ENCODE results near the gene LRFN4.

Gene LRFN4

GRCh38 chr11:66835768-66836405 is 21.0 kb upstream of the LRFN4 start:
- H2AK5ac ChIP-seq (ENCODE audit: low read depth, low read length), result no peak overlapping the region
- no peak overlapping the region for H2AFZ ChIP-seq (ENCODE audit: low read length)
- H3K9ac ChIP-seq (ENCODE audit: low read depth, low read length, poor library complexity), result no peak overlapping the region
- no peak overlapping the region for H3K4me2 ChIP-seq (ENCODE audit: insufficient read depth, low read length, poor library complexity, severe bottlenecking)
- no peak overlapping the region for H3K14ac ChIP-seq (ENCODE audit: low read length)
- no peak overlapping the region for H4K91ac ChIP-seq (ENCODE audit: low read depth, low read length, poor library complexity)
- no peaks in the 10 kb centered on the region for H3K79me1 ChIP-seq (ENCODE audit: low read depth, low read length)
- no peak overlapping the region for H3K4ac ChIP-seq (ENCODE audit: low read length)
- H3K36me3 ChIP-seq (replicated peaks in 1 of 2; ENCODE audit: control insufficient read depth in 2 of 2, insufficient read depth in 2 of 2, low read length in 2 of 2), result peaks cover 11 to 40% of the 10 kb centered on the region in 2 donors
- H3K4me1 ChIP-seq (ENCODE audit: control insufficient read depth in 2 of 2, insufficient read depth in 1 of 2, low read depth in 1 of 2, low read length in 2 of 2), result no peaks in the 10 kb centered on the region
- H3K23ac ChIP-seq (ENCODE audit: low read depth, low read length, poor library complexity), result no peak overlapping the region
- no peak for DNase-seq (ENCODE audit: low spot score)
- no peaks in the 10 kb centered on the region for H3K27me3 ChIP-seq (ENCODE audit: control insufficient read depth in 3 of 3, insufficient read depth in 3 of 3, low read depth in 1 of 3, low read length in 3 of 3)
- H2BK12ac ChIP-seq (ENCODE audit: low read length), result no peak overlapping the region
- H3K9me3 ChIP-seq (replicated peaks in 1 of 2; ENCODE audit: control insufficient read depth in 2 of 2, insufficient read depth in 1 of 2, low read depth in 1 of 2, low read length in 2 of 2), result no peaks in the 10 kb centered on the region
- H2BK15ac ChIP-seq (ENCODE audit: low read length), result no peak overlapping the region
- no peak overlapping the region for H3K27ac ChIP-seq (replicated peaks; ENCODE audit: low read length)
- no peak overlapping the region for H2BK5ac ChIP-seq (ENCODE audit: low read length)
- no peak overlapping the region for H2BK120ac ChIP-seq (ENCODE audit: low read depth, low read length)
- H3K18ac ChIP-seq (ENCODE audit: low read length), result no peak overlapping the region
- no peak overlapping the region for H4K8ac ChIP-seq (ENCODE audit: low read depth, low read length)
- H3K4me3 ChIP-seq (ENCODE audit: low read length in 2 of 2), result no peak overlapping the region
- WGBS, 2 donors (ENCODE audit: extremely low coverage in 2 of 2, insufficient read length in 2 of 2, insufficient replicate concordance in 1 of 2), result no CpG with 5 or more reads among the region's 12 CpGs

DNA sequence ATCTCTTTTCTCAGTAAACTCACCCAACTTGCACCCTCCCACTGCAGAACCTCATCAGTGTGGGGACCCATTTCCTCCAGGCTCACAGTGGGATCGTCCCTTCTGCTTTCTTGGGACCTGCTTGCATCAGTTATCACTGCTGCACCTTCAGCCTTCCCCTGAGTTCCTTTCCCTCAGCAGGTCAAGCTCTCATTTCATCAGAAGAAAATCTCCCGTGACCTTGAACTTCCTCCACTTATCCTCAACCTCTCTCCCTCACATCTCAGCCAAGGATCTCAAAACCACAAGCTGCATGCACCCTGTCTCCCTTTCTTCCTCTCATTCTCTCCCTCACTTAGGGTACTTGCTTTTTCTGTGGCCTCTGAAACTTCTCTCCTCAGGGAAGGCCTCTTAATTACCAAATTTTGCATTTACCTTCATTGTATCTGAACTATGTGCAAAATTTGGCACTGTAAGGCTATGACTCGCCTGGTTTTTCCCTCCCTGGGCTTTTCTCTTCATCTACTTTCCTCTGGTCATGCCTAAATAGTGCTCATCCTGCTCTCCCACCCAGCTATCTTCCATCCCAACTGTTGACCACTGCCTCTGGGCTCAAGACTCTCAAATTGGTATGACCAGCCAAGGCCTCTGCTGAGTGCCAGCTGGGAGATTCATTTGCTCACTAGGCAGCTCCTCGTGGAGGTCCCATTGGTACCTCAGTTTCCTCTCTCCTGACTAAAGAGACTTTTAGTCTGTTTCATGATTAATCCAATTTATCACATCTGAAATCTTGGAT is 16.4 kb upstream of the LRFN4 start:
- Histone ChIP-seq H3K4me2 (ENCODE audit: insufficient read depth, low read length, poor library complexity, severe bottlenecking) (no peak overlapping the region), H2BK5ac (ENCODE audit: low read length) (no peak overlapping the region), H3K4ac (ENCODE audit: low read length) (no peak overlapping the region), H3K14ac (ENCODE audit: low read length) (no peak overlapping the region), H2AK5ac (ENCODE audit: low read depth, low read length) (no peak overlapping the region), H2BK12ac (ENCODE audit: low read length) (no peak overlapping the region), H2BK120ac (ENCODE audit: low read depth, low read length) (no peak overlapping the region), H2AFZ (ENCODE audit: low read length) (no peak overlapping the region), H3K36me3 (replicated peaks in 1 of 2; ENCODE audit: control insufficient read depth in 2 of 2, insufficient read depth in 2 of 2, low read length in 2 of 2) (peaks cover 20 to 49% of the 10 kb centered on the region in 2 donors), H2BK15ac (ENCODE audit: low read length) (no peak overlapping the region), H3K9me3 (replicated peaks in 1 of 2; ENCODE audit: control insufficient read depth in 2 of 2, insufficient read depth in 1 of 2, low read depth in 1 of 2, low read length in 2 of 2) (no peaks in the 10 kb centered on the region), H4K91ac (ENCODE audit: low read depth, low read length, poor library complexity) (no peak overlapping the region), H3K27me3 (ENCODE audit: control insufficient read depth in 3 of 3, insufficient read depth in 3 of 3, low read depth in 1 of 3, low read length in 3 of 3) (no peaks in the 10 kb centered on the region), H3K9ac (ENCODE audit: low read depth, low read length, poor library complexity) (no peak overlapping the region), H3K4me1 (ENCODE audit: control insufficient read depth in 2 of 2, insufficient read depth in 1 of 2, low read depth in 1 of 2, low read length in 2 of 2) (peaks cover 7 to 9% of the 10 kb centered on the region in 2 donors), H4K8ac (ENCODE audit: low read depth, low read length) (no peak overlapping the region), H3K4me3 (ENCODE audit: low read length in 2 of 2) (no peak overlapping the region), H3K23ac (ENCODE audit: low read depth, low read length, poor library complexity) (no peak overlapping the region), H3K27ac (replicated peaks; ENCODE audit: low read length) (no peak overlapping the region), H3K79me1 (ENCODE audit: low read depth, low read length) (peaks cover 16% of the 10 kb centered on the region), H3K18ac (ENCODE audit: low read length) (no peak overlapping the region)
- DNase-seq (ENCODE audit: low spot score), result no peak
- WGBS, 2 donors (ENCODE audit: extremely low coverage in 2 of 2, insufficient read length in 2 of 2, insufficient replicate concordance in 1 of 2), result no CpG with 5 or more reads among the region's 4 CpGs

DNA sequence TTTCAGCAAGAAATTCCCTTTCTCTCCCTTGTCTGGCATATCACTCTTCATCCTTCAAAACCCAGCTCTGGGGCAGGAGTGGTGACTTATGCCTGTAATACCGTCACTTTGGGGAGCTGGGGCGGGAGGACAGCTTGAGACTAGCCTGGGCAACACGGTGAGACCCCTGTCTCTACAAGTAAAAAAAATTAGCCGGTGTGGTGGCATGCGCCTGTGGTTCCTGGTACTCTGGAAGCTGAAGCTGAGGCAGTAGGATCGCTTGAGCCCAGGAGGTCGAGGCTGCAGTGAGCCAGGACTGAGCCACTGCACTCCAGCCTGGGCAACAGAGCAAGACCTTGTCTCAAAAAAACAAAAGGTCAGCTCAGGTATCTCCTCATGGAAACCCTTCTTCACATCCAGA is 15.0 kb upstream of the LRFN4 start:
- Histone ChIP-seq H4K8ac (ENCODE audit: low read depth, low read length) (no peak overlapping the region), H3K14ac (ENCODE audit: low read length) (no peak overlapping the region), H3K4me1 (ENCODE audit: control insufficient read depth in 2 of 2, insufficient read depth in 1 of 2, low read depth in 1 of 2, low read length in 2 of 2) (peaks cover 7 to 9% of the 10 kb centered on the region in 2 donors), H3K27me3 (ENCODE audit: control insufficient read depth in 3 of 3, insufficient read depth in 3 of 3, low read depth in 1 of 3, low read length in 3 of 3) (no peaks in the 10 kb centered on the region), H3K36me3 (replicated peaks in 1 of 2; ENCODE audit: control insufficient read depth in 2 of 2, insufficient read depth in 2 of 2, low read length in 2 of 2) (peaks cover 31 to 60% of the 10 kb centered on the region in 2 donors), H3K27ac (replicated peaks; ENCODE audit: low read length) (no peak overlapping the region), H3K23ac (ENCODE audit: low read depth, low read length, poor library complexity) (no peak overlapping the region), H3K79me1 (ENCODE audit: low read depth, low read length) (peaks cover 16% of the 10 kb centered on the region), H3K4me3 (ENCODE audit: low read length in 2 of 2) (peak overlapping the region in 1 of 2 donors; percentile 90), H2BK12ac (ENCODE audit: low read length) (no peak overlapping the region), H2BK5ac (ENCODE audit: low read length) (no peak overlapping the region), H3K18ac (ENCODE audit: low read length) (no peak overlapping the region), H2BK120ac (ENCODE audit: low read depth, low read length) (no peak overlapping the region), H2BK15ac (ENCODE audit: low read length) (no peak overlapping the region), H3K4ac (ENCODE audit: low read length) (no peak overlapping the region), H3K9ac (ENCODE audit: low read depth, low read length, poor library complexity) (no peak overlapping the region), H3K9me3 (replicated peaks in 1 of 2; ENCODE audit: control insufficient read depth in 2 of 2, insufficient read depth in 1 of 2, low read depth in 1 of 2, low read length in 2 of 2) (no peaks in the 10 kb centered on the region), H2AFZ (ENCODE audit: low read length) (no peak overlapping the region), H2AK5ac (ENCODE audit: low read depth, low read length) (no peak overlapping the region), H3K4me2 (ENCODE audit: insufficient read depth, low read length, poor library complexity, severe bottlenecking) (peak overlapping the region; percentile 84), H4K91ac (ENCODE audit: low read depth, low read length, poor library complexity) (no peak overlapping the region)
- no CpG with 5 or more reads among the region's 7 CpGs for WGBS, 2 donors (ENCODE audit: extremely low coverage in 2 of 2, insufficient read length in 2 of 2, insufficient replicate concordance in 1 of 2)
- DNase-seq (ENCODE audit: low spot score), result no peak

DNA sequence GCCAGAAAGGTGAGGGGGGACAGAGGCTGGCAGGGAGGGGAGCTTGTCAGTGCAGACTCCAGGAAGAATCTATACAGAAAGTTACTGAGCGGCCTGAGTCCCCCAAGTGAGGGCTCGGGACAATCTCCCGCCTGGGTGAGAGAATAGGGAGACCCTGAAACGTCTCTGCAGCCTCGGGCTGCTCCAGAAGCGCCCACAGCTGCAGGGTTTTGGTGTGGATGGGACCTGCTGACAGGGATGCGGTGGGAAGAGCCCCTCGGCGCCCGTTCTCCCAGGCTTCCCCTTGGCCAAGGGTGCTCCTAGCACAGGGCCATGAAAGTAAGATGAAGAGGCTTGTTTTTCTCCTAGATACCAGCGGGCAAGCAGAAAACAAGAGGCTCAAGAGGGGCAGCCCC is 14.4 kb upstream of the LRFN4 start:
- Histone ChIP-seq H3K4me3 (ENCODE audit: low read length in 2 of 2) (peak overlapping the region; percentile 90 to 97), H4K91ac (ENCODE audit: low read depth, low read length, poor library complexity) (no peak overlapping the region), H3K4me1 (ENCODE audit: control insufficient read depth in 2 of 2, insufficient read depth in 1 of 2, low read depth in 1 of 2, low read length in 2 of 2) (peaks cover 7 to 9% of the 10 kb centered on the region in 2 donors), H2BK5ac (ENCODE audit: low read length) (peak overlapping the region; percentile 82), H3K4me2 (ENCODE audit: insufficient read depth, low read length, poor library complexity, severe bottlenecking) (peak overlapping the region; percentile 84), H2BK120ac (ENCODE audit: low read depth, low read length) (no peak overlapping the region), H2BK12ac (ENCODE audit: low read length) (no peak overlapping the region), H2AK5ac (ENCODE audit: low read depth, low read length) (peak overlapping the region; percentile 74), H3K27ac (replicated peaks; ENCODE audit: low read length) (no peak overlapping the region), H3K4ac (ENCODE audit: low read length) (no peak overlapping the region), H3K18ac (ENCODE audit: low read length) (peak overlapping the region; percentile 46), H2AFZ (ENCODE audit: low read length) (peak overlapping the region; percentile 99), H3K36me3 (replicated peaks in 1 of 2; ENCODE audit: control insufficient read depth in 2 of 2, insufficient read depth in 2 of 2, low read length in 2 of 2) (peaks cover 33 to 64% of the 10 kb centered on the region in 2 donors), H3K9ac (ENCODE audit: low read depth, low read length, poor library complexity) (peak overlapping the region; percentile 86), H3K27me3 (ENCODE audit: control insufficient read depth in 3 of 3, insufficient read depth in 3 of 3, low read depth in 1 of 3, low read length in 3 of 3) (no peaks in the 10 kb centered on the region), H2BK15ac (ENCODE audit: low read length) (no peak overlapping the region), H3K14ac (ENCODE audit: low read length) (peak overlapping the region; percentile 31), H4K8ac (ENCODE audit: low read depth, low read length) (no peak overlapping the region), H3K9me3 (replicated peaks in 1 of 2; ENCODE audit: control insufficient read depth in 2 of 2, insufficient read depth in 1 of 2, low read depth in 1 of 2, low read length in 2 of 2) (no peaks in the 10 kb centered on the region), H3K79me1 (ENCODE audit: low read depth, low read length) (peaks cover 16% of the 10 kb centered on the region), H3K23ac (ENCODE audit: low read depth, low read length, poor library complexity) (peak overlapping the region; percentile 99)
- DNase-seq (ENCODE audit: low spot score), result no peak
- no CpG with 5 or more reads among the region's 11 CpGs for WGBS, 2 donors (ENCODE audit: extremely low coverage in 2 of 2, insufficient read length in 2 of 2, insufficient replicate concordance in 1 of 2)

Measured in neuronal stem cell (in vitro differentiated cells).